GM12878 (cell line): Measurements from ENCODE around the gene DMPK. TPM values are rescaled to one million over a fixed set of nuclear protein-coding genes. Genes with fewer than 3 reads are reported as not detected.

Experiments used
- ATAC-seq: fragments of 200-7000 bp; cut with Tn5 transposase; 3 replicates; pipeline ENCODE4 v1.9.1; 2020; ENCODE audit warnings: mild to moderate bottlenecking, moderate library complexity
- BruUV-seq: library from RNA; stranded (reverse); fragments of 400-500 nt; replicated peaks from 2 replicates; lab custom pipeline; 2021; lab: Mats Ljungman, UMichigan
- CTCF ChIA-PET: fragments of 300-600 bp; sonication (Branson Sonifier 250); formaldehyde crosslinking; extraction: SDS; loops from one replicate; lab custom pipeline; 2021; ENCODE audit warnings: inconsistent platforms; lab: Yijun Ruan, JAX
- POLR2A ChIA-PET: fragments of 350-600 bp; formaldehyde crosslinking; extraction: SDS; loops from one replicate; lab custom pipeline; 2021; ENCODE audit warnings: inconsistent platforms; lab: Charles Lee
- RAD21 ChIA-PET: fragments of 300-600 bp; sonication (Branson Sonifier 250); formaldehyde crosslinking; loops from one replicate; lab custom pipeline; 2023; ENCODE audit warnings: antibody characterized with exemption; ENCODE audit not compliant: unreplicated experiment; lab: Charles Lee
- SMC1A ChIA-PET: fragments of 300-600 bp; sonication (Branson Sonifier 250); formaldehyde crosslinking; loops from one replicate; lab custom pipeline; 2023; ENCODE audit not compliant: unreplicated experiment, uncharacterized antibody; lab: Charles Lee
- DNase-seq: peaks from one replicate; pipeline ENCODE4 v3.0.0-alpha.2; 2011; ENCODE audit warnings: low read depth, low spot score
- FAIRE-seq: peaks from 3 replicates; lab custom pipeline; 2011; peaks lifted over from hg19 to GRCh38; lab: Jason Lieb, UNC
- H2AFZ ChIP-seq: 2 replicates; pipeline ENCODE4 v1.6.0; 2011; ENCODE audit warnings: low read depth, low read length, control low read depth; ENCODE audit not compliant: control insufficient read depth
- H3K27ac ChIP-seq: 2 replicates; pipeline ENCODE4 v1.5.1; 2011; ENCODE audit warnings: control low read depth; ENCODE audit not compliant: control insufficient read depth, insufficient read depth
- H3K27me3 ChIP-seq, 2 experiments: replicated peaks in 1 of 2; 2 replicates each; pipeline versions ENCODE4 v1.6.0 to v1.6.1; 2011; ENCODE audit warnings: low read length in 1 of 2; ENCODE audit not compliant: control insufficient read depth in 2 of 2, insufficient read depth in 2 of 2
- H3K36me3 ChIP-seq, 2 experiments: 2 replicates each; pipeline ENCODE4 v1.5.1; 2011; ENCODE audit warnings: low read length in 1 of 2; ENCODE audit not compliant: control insufficient read depth in 2 of 2, insufficient read depth in 2 of 2
- H3K4me1 ChIP-seq: 2 replicates; pipeline ENCODE4 v1.6.1; 2011; ENCODE audit warnings: mild to moderate bottlenecking, low read length, moderate library complexity, mixed read lengths; ENCODE audit not compliant: control insufficient read depth, insufficient read depth
- H3K4me2 ChIP-seq: 2 replicates; pipeline ENCODE4 v1.6.0; 2011; ENCODE audit warnings: control low read depth; ENCODE audit not compliant: control insufficient read depth, insufficient read depth
- H3K4me3 ChIP-seq: fragments of 200-600 bp; sonication (generic); 2 replicates; pipeline ENCODE4 v1.5.1; 2016
- H3K79me2 ChIP-seq: 2 replicates; pipeline ENCODE4 v1.6.0; 2011; ENCODE audit warnings: low read length; ENCODE audit not compliant: control insufficient read depth, insufficient read depth
- H3K9ac ChIP-seq: 2 replicates; pipeline ENCODE4 v1.8.0; 2011; ENCODE audit warnings: low read length, control low read depth, mixed read lengths; ENCODE audit not compliant: control insufficient read depth, insufficient read depth
- H3K9me3 ChIP-seq: replicated peaks from 3 replicates; pipeline ENCODE4 v1.5.1; 2011; ENCODE audit warnings: mild to moderate bottlenecking, low read length; ENCODE audit not compliant: control insufficient read depth, insufficient read depth
- H4K20me1 ChIP-seq: 2 replicates; pipeline ENCODE4 v1.6.0; 2011; ENCODE audit not compliant: control insufficient read depth, insufficient read depth
- ASH2L ChIP-seq: fragments of 300-600, 200-600 bp; sonication (generic); IDR thresholded peaks from 2 replicates; pipeline ENCODE4 v1.6.1; 2017; ENCODE audit warnings: low read depth, mild to moderate bottlenecking, borderline replicate concordance
- ATF3 ChIP-seq: IDR thresholded peaks from 2 replicates; pipeline ENCODE4 v1.6.1; 2011; ENCODE audit warnings: low read depth, mild to moderate bottlenecking, low read length, moderate library complexity, borderline replicate concordance; ENCODE audit errors: extremely low read depth
- CBX5 ChIP-seq: sonication (generic); IDR thresholded peaks from 2 replicates; pipeline ENCODE4 v1.6.1; 2016; ENCODE audit warnings: low read depth, moderate library complexity, mild to moderate bottlenecking, inconsistent platforms
- CHD1 ChIP-seq: IDR thresholded peaks from 2 replicates; pipeline ENCODE4 v1.6.1; 2012; ENCODE audit warnings: low read depth, low read length, improper control_type of control experiment
- CREM ChIP-seq: IDR thresholded peaks from 2 replicates; pipeline ENCODE4 v1.6.1; 2014; ENCODE audit warnings: antibody characterized with exemption, low read depth
- CUX1 ChIP-seq: IDR thresholded peaks from 2 replicates; pipeline ENCODE4 v1.6.1; 2012; ENCODE audit warnings: improper control_type of control experiment, low read depth, low read length; ENCODE audit not compliant: insufficient replicate concordance
- EZH2 ChIP-seq: IDR thresholded peaks from 2 replicates; pipeline ENCODE4 v1.6.1; 2012; ENCODE audit warnings: low read depth, mild to moderate bottlenecking, control low read depth, inconsistent platforms, low read length, borderline replicate concordance; ENCODE audit not compliant: control insufficient read depth
- HCFC1 ChIP-seq: fragments of 150-350 bp; IDR thresholded peaks from 2 replicates; pipeline ENCODE4 v1.6.1; 2014; ENCODE audit warnings: low read length
- JUNB ChIP-seq: IDR thresholded peaks from 2 replicates; pipeline ENCODE4 v1.6.1; 2016; ENCODE audit warnings: antibody characterized with exemption, mild to moderate bottlenecking
- MAX ChIP-seq: IDR thresholded peaks from 2 replicates; pipeline ENCODE4 v1.6.1; 2012; ENCODE audit warnings: low read depth, low read length, improper control_type of control experiment
- MTA2 ChIP-seq: fragments of 450-650 bp; IDR thresholded peaks from 2 replicates; pipeline ENCODE4 v1.6.1; 2016; ENCODE audit warnings: low read depth, mild to moderate bottlenecking, moderate library complexity
- MYB ChIP-seq: fragments of 150-350 bp; IDR thresholded peaks from 2 replicates; pipeline ENCODE4 v1.6.1; 2014; ENCODE audit warnings: mild to moderate bottlenecking, low read depth, low read length, borderline replicate concordance
- NR2C2 ChIP-seq: IDR thresholded peaks from 2 replicates; pipeline ENCODE4 v1.6.1; 2011; ENCODE audit warnings: borderline replicate concordance, low read depth; ENCODE audit not compliant: control insufficient read depth, insufficient read length
- POLR2A ChIP-seq: IDR thresholded peaks from 2 replicates; pipeline ENCODE4 v1.6.1; 2011; ENCODE audit warnings: low read depth, mild to moderate bottlenecking, low read length
- RELA ChIP-seq: fragments of 450-650 bp; IDR thresholded peaks from 2 replicates; pipeline ENCODE4 v1.8.0; 2014; ENCODE audit warnings: borderline replicate concordance; ENCODE audit not compliant: partially characterized antibody
- SMAD1 ChIP-seq: fragments of 450-650 bp; IDR thresholded peaks from 2 replicates; pipeline ENCODE4 v1.6.1; 2018; ENCODE audit warnings: mild to moderate bottlenecking, low read depth; ENCODE audit not compliant: partially characterized antibody
- SP1 ChIP-seq: IDR thresholded peaks from one replicate; pipeline ENCODE4 v1.6.1; 2011; ENCODE audit warnings: low read depth, low read length
- SREBF1 ChIP-seq: IDR thresholded peaks from 2 replicates; pipeline ENCODE4 v1.6.1; 2012; ENCODE audit warnings: mild to moderate bottlenecking, low read length
- ZNF24 ChIP-seq: fragments of 450-650 bp; IDR thresholded peaks from 2 replicates; pipeline ENCODE4 v1.6.1; 2017; ENCODE audit warnings: antibody characterized with exemption, mild to moderate bottlenecking
- ZNF274 ChIP-seq: IDR thresholded peaks from one replicate; pipeline ENCODE4 v1.8.0; 2011; ENCODE audit not compliant: insufficient read length, insufficient read depth
- WGBS: methylation state at CpG from one replicate; pipeline ENCODE4 v1.1.6; 2016; ENCODE audit warnings: low lambda C conversion rate; ENCODE audit not compliant: insufficient replicate concordance, insufficient coverage; ENCODE audit errors: missing lambda C conversion rate; 5-methylcytosine and 5-hydroxymethylcytosine counted together
- in situ Hi-C: fragments of 300-500 bp; cut with MboI; formaldehyde crosslinking; loops from 9 replicates; pipeline ENCODE4 v1.14.3; 2018; ENCODE audit warnings: mixed read lengths
- intact Hi-C: fragments of 100-400 bp; cut with micrococcal nuclease; formaldehyde crosslinking; loops from one replicate; pipeline ENCODE4 v1.14.2; 2022; ENCODE audit not compliant: unreplicated experiment
- polyA plus RNA-seq, 11 experiments: library from polyadenylated mRNA; depleted of rRNA in 4 of 11; unstranded in 6 of 11; stranded (reverse) in 5 of 11; fragments of >200 nt; fragmentation: Nextera tagmentation in 4 of 11; fragmentation: Illumina TruSeq in 1 of 11; extraction: Ambion mirVana in 4 of 11; extraction: Trizol in 1 of 11; gene quantifications; 1 replicate in 1 of 11; 2 replicates in 10 of 11; pipeline versions ENCODE4 v1.2.1 to v1.2.3, GENCODE V29; 2011 to 2016; ENCODE audit warnings: inconsistent platforms in 2 of 11, missing spikeins in 2 of 11, low read depth in 1 of 11
- total RNA-seq, 4 experiments: library from RNA; depleted of rRNA in 3 of 4; stranded (reverse); fragments of >200 nt in 3 of 4; fragmentation: Illumina TruSeq in 1 of 4; extraction: Trizol in 1 of 4; gene quantifications; 2 replicates each; pipeline versions ENCODE4 v1.2.1 to v1.2.3, GENCODE V29; 2013 to 2021

Gene DMPK
- total and polyA plus RNA-seq, 10 of the 15 experiments (the other 5 are each of a cell fraction or from before 2014, with no cell fraction given) = 0.60 to 33.6 (median 5.2) TPM

GRCh38 chr19:45729800-45730290, 52.4 kb downstream of the DMPK start:
- H3K9me3 ChIP-seq = no peaks in the 10 kb centered on the region
- ChIA-PET RAD21 (interaction anchor here (0.6 to 3.0 kb wide), 9 partner anchors 12 to 88 kb away, joined by 3 to 27 read pairs (median 6); partner anchors contain the start of genes GIPR, QPCTL, SIX5 and SNRPD2), SMC1A (interaction anchor here (0.8 to 3.3 kb wide), 7 partner anchors 10 to 56 kb away, joined by 3 to 35 read pairs (median 11); partner anchors contain the start of genes QPCTL, SIX5 and SNRPD2), POLR2A (interaction anchor here (0.6 to 3.8 kb wide), 10 partner anchors 12 to 133 kb away, joined by 3 to 58 read pairs (median 6); partner anchors contain the start of genes QPCTL, SIX5, SNRPD2 and SYMPK), CTCF (interaction anchor here (0.7 to 3.0 kb wide), 17 partner anchors 10 to 164 kb away, joined by 3 to 15 read pairs (median 5); partner anchors contain the start of genes QPCTL, SIX5 and SNRPD2)
- H3K27ac ChIP-seq = peak overlapping the region; percentile 90
- H4K20me1 ChIP-seq = no peaks in the 10 kb centered on the region; the same call in 1 of the 2 replicates
- in situ Hi-C loops (no loop called here), intact Hi-C loops (loop anchor here (1.0 to 5.0 kb wide), 2 partner anchors 24 to 37 kb away; partner anchors contain the start of gene SIX5)
- H3K9ac ChIP-seq = peak overlapping the region; percentile 87
- H3K79me2 ChIP-seq = peaks cover 61% of the 10 kb centered on the region
- peak overlapping the region; percentile 97 for H3K4me3 ChIP-seq
- peak; percentile 93 for FAIRE-seq
- ATAC-seq = peak; percentile 52
- H3K4me1 ChIP-seq = peaks cover 4% of the 10 kb centered on the region; the same call in 1 of the 2 replicates
- peak; percentile 51 for DNase-seq
- TSS peak; percentile 77 for BruUV-seq
- H2AFZ ChIP-seq = no peak overlapping the region; the same call in 1 of the 2 replicates
- no peaks in the 10 kb centered on the region for H3K27me3 ChIP-seq
- 0% methylated on average over 10 of the region's 10 CpGs for WGBS
- H3K36me3 ChIP-seq = peaks cover 0 to 7% of the 10 kb centered on the region in 2 experiments; a peak in 2 of 4 replicates
- H3K4me2 ChIP-seq = peak overlapping the region; percentile 69
- no peak for TF ChIP-seq ATF3
- no peak for TF ChIP-seq ZNF24
- TF ChIP-seq CREM = no peak
- peak; percentile 79 for TF ChIP-seq MTA2
- TF ChIP-seq SREBF1 = no peak
- TF ChIP-seq CHD1 = no peak
- no peak for TF ChIP-seq ASH2L
- TF ChIP-seq CBX5 = no peak
- no peak for TF ChIP-seq JUNB
- TF ChIP-seq RELA = no peak
- no peak for TF ChIP-seq NR2C2
- no peak for TF ChIP-seq MAX
- no peak for TF ChIP-seq HCFC1
- no peak for TF ChIP-seq MYB
- no peak for TF ChIP-seq CUX1
- no peak for TF ChIP-seq SMAD1
- TF ChIP-seq ZNF274 = no peak
- no peak for TF ChIP-seq EZH2
- TF ChIP-seq POLR2A = no peak
- no peak for TF ChIP-seq SP1
